ENCODE measurements around the gene DNAH17.

DNAH17 gene

DNA sequence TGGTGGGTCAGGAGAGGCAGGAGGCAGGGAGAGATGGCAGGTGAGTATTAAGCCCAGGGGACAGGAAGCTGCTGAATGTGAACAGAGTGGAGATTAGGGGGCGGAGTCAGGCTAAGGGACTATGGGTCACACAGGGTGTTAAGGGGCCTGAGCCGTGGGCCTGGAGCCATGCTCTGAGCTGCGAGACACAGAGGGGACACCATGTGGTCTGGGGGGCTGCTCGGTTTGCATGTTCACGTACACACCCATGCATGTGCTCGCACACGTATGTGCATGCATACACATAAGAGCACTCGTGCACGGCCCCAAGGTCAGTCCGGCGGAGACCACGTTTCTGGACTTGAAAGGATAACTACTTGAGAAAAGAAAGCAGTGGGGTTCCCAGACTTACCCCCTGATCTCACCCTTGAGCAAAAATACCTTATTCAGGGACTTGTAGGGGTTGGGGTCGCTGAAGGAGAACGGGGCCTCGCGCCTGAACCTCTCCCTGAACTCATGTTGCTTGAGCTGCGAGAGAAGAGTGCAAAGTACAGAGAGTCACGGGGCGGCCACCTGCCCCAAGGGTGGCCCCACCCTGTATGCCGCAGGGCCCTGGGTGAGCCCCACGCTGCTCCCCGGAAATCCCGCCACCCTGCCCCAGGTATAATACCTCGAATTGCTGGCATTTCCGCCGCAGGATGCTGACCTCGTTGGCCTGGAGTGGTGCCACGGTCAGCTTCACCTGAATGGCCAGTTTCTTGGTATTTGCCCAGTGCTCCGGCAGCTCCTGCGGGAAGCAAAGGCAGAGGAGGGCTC lies 50.8 kb downstream of the DNAH17 start:
- no peaks in the 10 kb centered on the region for H3K36me3 ChIP-seq (ENCODE audit: control insufficient read depth in 1 of 2, insufficient read depth in 2 of 2, low read length in 2 of 2)
- H3K4me3 ChIP-seq (ENCODE audit: low read depth in 1 of 2, low read length in 2 of 2), result no peak overlapping the region
- H3K4me1 ChIP-seq (ENCODE audit: control insufficient read depth in 1 of 2, insufficient read depth in 2 of 2, low read length in 2 of 2), result no peaks in the 10 kb centered on the region
- H3K9me3 ChIP-seq (ENCODE audit: control insufficient read depth in 1 of 2, low read length in 2 of 2), result no peaks in the 10 kb centered on the region
- no peak overlapping the region for H3K27ac ChIP-seq (ENCODE audit: low read length)
- H3K27me3 ChIP-seq (ENCODE audit: low read depth, low read length), result no peaks in the 10 kb centered on the region

DNA sequence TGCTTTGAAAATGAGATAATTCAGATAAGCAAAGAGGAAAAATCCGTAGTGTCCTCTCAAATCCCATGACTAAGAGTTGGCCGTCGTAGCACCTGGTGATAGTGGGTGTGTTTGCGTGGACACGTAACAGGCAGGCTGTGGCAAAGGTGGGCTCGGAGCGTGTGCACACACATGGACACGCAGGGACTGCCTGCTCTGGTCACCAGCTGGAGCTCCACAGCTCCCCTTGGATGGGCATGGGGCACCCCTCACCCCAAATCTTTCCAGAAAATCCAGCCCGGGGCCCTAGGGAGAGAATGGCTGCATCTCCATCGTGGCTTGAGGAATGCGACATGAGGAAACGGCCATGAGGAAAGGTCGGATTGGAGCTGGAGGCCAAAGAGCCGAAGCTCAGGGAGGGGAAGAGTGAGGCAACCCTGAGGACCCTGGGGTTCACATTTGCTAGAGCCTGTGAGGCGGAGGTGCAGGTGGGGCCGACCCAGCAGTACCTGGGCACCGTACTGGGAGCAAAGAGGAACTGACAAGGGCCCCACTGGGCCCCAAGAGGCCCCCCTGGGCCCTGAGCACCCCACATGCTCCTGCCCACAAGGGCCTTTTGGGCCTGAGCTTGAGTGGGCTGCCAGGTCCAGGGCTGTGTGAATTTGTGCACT lies 51.6 kb downstream of the DNAH17 start:
- no peak overlapping the region for H3K4me3 ChIP-seq (ENCODE audit: low read depth in 1 of 2, low read length in 2 of 2)
- H3K27ac ChIP-seq (ENCODE audit: low read length), result no peak overlapping the region
- no peaks in the 10 kb centered on the region for H3K9me3 ChIP-seq (ENCODE audit: control insufficient read depth in 1 of 2, low read length in 2 of 2)
- H3K4me1 ChIP-seq (ENCODE audit: control insufficient read depth in 1 of 2, insufficient read depth in 2 of 2, low read length in 2 of 2), result no peaks in the 10 kb centered on the region
- no peaks in the 10 kb centered on the region for H3K27me3 ChIP-seq (ENCODE audit: low read depth, low read length)
- H3K36me3 ChIP-seq (ENCODE audit: control insufficient read depth in 1 of 2, insufficient read depth in 2 of 2, low read length in 2 of 2), result no peaks in the 10 kb centered on the region

DNA sequence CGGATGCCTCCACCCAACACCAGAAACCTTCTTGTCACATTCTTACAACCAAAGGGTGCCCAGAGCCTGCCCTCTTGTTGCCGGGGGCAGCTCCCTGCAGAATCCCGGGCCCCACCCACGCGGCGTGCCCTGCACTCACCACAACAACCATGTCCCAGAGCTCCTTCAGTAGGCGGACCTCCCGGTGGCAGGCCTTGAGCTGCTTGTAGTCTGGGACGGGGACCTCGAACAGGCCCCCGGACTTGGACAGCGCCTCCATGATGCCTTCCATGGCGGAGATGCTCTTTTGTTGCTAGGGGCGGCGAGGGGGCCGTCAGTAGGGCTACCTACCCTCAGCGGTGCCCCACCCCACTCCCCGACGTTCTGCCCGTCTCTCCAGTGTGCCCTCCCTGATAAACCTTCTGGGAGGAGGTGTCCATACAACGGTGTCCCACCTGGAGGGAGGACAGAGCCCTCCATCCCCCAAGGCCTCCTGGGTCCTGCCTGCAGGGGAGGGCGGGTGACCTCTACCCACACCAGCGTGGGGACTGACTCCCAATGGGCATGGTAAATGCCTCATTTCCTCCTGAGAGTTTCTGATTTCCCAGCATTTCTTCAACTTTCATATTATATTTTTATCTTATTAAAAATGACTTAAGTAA lies 52.2 kb downstream of the DNAH17 start:
- Histone ChIP-seq H3K4me3 (ENCODE audit: low read depth in 1 of 2, low read length in 2 of 2) (no peak overlapping the region), H3K27me3 (ENCODE audit: low read depth, low read length) (no peaks in the 10 kb centered on the region), H3K36me3 (ENCODE audit: control insufficient read depth in 1 of 2, insufficient read depth in 2 of 2, low read length in 2 of 2) (no peaks in the 10 kb centered on the region), H3K27ac (ENCODE audit: low read length) (no peak overlapping the region), H3K9me3 (ENCODE audit: control insufficient read depth in 1 of 2, low read length in 2 of 2) (no peaks in the 10 kb centered on the region), H3K4me1 (ENCODE audit: control insufficient read depth in 1 of 2, insufficient read depth in 2 of 2, low read length in 2 of 2) (no peaks in the 10 kb centered on the region)

DNA sequence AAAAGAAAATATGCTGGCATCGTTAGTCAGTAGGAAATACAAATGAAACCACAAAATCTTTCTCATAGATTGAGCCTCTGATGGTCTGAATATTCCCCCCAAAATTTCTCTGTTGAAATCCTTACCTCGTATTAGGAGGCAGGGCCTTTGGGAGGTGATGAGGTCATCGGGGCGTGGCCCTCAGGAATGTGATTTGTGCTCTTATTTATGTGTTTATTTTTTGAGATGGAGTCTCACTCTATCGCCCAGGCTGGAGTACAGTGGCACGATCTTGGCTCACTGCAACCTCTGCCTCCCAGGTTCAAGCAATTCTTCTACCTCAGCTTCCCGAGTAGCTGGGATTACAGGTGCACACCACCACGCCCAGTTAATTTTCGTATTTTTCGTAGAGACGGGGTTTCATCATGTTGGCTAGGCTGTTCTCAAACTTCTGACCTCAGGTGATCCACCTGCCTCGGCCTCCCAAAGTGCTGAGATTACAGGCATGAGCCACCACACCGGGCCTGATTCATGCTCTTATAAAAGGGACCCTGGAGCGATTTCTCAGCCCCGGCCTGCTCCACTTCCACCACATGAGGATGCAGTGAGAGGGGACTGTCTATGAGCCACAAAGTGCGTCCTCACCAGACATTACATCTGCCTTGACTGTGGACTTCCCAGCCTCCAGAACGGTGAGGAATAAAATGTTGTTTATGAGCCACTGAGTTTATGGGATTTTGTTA lies 53.1 kb downstream of the DNAH17 start:
- Histone ChIP-seq H3K36me3 (ENCODE audit: control insufficient read depth in 1 of 2, insufficient read depth in 2 of 2, low read length in 2 of 2) (no peaks in the 10 kb centered on the region), H3K4me3 (ENCODE audit: low read depth in 1 of 2, low read length in 2 of 2) (no peak overlapping the region), H3K4me1 (ENCODE audit: control insufficient read depth in 1 of 2, insufficient read depth in 2 of 2, low read length in 2 of 2) (no peaks in the 10 kb centered on the region), H3K27ac (ENCODE audit: low read length) (no peak overlapping the region), H3K27me3 (ENCODE audit: low read depth, low read length) (no peaks in the 10 kb centered on the region), H3K9me3 (ENCODE audit: control insufficient read depth in 1 of 2, low read length in 2 of 2) (no peaks in the 10 kb centered on the region)

DNA sequence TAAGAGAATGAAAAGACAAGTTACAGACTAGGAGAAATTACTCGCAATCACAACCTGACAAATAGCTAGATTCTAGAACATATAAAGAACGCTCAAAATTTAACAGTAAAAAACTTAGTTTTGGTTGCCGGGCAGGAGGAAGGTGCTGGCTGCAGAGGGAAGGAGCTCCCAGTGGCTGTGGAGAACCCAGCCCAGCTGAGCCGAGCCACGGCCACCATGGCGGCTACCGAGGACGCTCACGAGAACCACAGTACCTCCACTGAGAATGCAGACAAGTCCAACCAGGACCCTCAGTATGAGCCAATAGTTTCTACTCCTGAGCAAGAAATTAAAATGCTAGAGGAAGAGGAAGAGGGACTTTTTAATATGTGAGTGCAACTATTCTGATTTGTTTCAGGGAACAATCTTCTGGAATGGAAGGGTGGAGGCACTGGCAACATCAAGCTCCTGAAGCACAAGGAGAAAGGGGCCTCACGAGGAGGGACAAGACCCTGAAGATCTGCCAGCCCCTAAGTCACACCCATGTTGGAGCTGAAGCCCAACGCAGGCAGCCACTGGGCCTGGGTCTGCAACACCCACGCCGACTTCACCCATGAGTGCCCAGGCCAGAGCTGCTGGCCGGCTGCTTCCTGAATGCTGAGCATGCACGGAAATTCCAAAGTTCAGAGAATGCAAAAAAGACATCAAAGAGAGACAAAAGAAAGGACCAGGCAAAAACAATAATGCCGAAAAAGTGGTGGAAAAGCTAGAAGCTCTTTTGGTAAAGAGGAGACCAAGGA lies 55.0 kb downstream of the DNAH17 start:
- Histone ChIP-seq H3K4me3 (ENCODE audit: low read depth in 1 of 2, low read length in 2 of 2) (no peak overlapping the region), H3K27ac (ENCODE audit: low read length) (no peak overlapping the region), H3K4me1 (ENCODE audit: control insufficient read depth in 1 of 2, insufficient read depth in 2 of 2, low read length in 2 of 2) (peaks cover 0 to 5% of the 10 kb centered on the region in 2 donors), H3K9me3 (ENCODE audit: control insufficient read depth in 1 of 2, low read length in 2 of 2) (no peaks in the 10 kb centered on the region), H3K36me3 (ENCODE audit: control insufficient read depth in 1 of 2, insufficient read depth in 2 of 2, low read length in 2 of 2) (no peaks in the 10 kb centered on the region), H3K27me3 (ENCODE audit: low read depth, low read length) (no peaks in the 10 kb centered on the region)

DNA sequence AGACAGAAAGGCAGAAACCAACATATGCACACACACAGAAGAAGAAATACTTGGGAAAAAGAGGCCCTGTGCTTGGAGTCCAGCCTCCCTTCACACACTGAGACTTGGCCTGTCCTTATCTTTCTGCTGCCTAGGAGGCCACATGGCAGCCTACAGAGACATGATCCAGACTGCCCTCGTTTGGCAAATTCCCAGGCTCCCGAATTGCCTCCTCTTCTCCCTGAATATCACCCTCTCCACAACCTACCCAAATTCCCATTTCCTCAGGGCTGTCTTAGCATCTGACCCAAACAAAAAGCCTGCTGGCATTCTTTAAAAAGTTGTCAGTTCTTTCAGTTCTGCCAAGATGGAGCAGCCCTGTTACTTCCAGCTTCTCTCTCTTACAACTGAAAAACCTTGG lies 59.8 kb downstream of the DNAH17 start:
- Histone ChIP-seq H3K4me1 (ENCODE audit: control insufficient read depth in 1 of 2, insufficient read depth in 2 of 2, low read length in 2 of 2) (peaks cover 0 to 7% of the 10 kb centered on the region in 2 donors), H3K36me3 (ENCODE audit: control insufficient read depth in 1 of 2, insufficient read depth in 2 of 2, low read length in 2 of 2) (no peaks in the 10 kb centered on the region), H3K27ac (ENCODE audit: low read length) (no peak overlapping the region), H3K9me3 (ENCODE audit: control insufficient read depth in 1 of 2, low read length in 2 of 2) (no peaks in the 10 kb centered on the region), H3K27me3 (ENCODE audit: low read depth, low read length) (no peaks in the 10 kb centered on the region), H3K4me3 (ENCODE audit: low read depth in 1 of 2, low read length in 2 of 2) (no peak overlapping the region)

DNA sequence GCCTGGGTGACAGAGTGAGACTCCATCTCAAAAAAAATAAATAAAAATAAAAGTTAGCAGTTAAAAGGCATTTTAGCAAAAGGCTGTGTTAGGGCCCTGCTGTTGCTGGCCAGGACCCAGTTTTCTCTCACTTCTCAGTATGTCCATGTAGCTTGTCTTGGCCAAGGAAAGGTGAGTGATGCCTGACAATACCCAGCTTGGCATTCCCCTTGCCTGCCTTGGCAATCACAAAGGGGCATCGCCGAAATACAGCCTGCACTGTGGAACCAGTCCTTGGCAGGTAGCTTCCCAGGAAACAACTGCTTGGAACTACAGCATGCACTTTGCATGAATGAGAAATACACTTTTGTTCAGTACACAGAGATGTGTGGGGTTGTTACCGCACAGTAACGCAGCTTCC lies 61.7 kb downstream of the DNAH17 start:
- Histone ChIP-seq H3K36me3 (ENCODE audit: control insufficient read depth in 1 of 2, insufficient read depth in 2 of 2, low read length in 2 of 2) (no peaks in the 10 kb centered on the region), H3K27ac (ENCODE audit: low read length) (no peak overlapping the region), H3K4me3 (ENCODE audit: low read depth in 1 of 2, low read length in 2 of 2) (no peak overlapping the region), H3K4me1 (ENCODE audit: control insufficient read depth in 1 of 2, insufficient read depth in 2 of 2, low read length in 2 of 2) (peaks cover 0 to 7% of the 10 kb centered on the region in 2 donors), H3K27me3 (ENCODE audit: low read depth, low read length) (no peaks in the 10 kb centered on the region), H3K9me3 (ENCODE audit: control insufficient read depth in 1 of 2, low read length in 2 of 2) (no peaks in the 10 kb centered on the region)

DNA sequence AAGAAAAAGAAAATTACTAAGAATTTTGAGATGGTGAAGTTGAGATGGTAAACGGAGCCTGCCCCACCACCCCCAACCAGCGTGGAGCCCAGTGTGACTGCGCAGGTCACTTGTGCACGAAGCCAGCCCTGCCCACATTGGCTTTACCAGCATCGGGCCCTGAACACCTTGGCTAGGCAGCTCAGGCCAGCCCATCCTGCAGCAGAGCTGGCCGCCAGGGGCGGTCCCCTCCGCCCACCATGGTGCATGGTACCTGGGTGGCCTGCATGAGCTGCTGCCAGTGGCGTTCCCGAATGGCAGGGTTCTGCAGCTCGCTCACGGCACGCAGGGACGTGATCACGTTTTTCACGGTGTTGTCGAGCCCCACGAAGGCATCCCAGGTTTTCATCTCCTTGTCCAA lies 62.7 kb downstream of the DNAH17 start:
- H3K9me3 ChIP-seq (ENCODE audit: control insufficient read depth in 1 of 2, low read length in 2 of 2), result no peaks in the 10 kb centered on the region
- H3K27me3 ChIP-seq (ENCODE audit: low read depth, low read length), result no peaks in the 10 kb centered on the region
- no peak overlapping the region for H3K27ac ChIP-seq (ENCODE audit: low read length)
- peaks cover 0 to 7% of the 10 kb centered on the region in 2 donors for H3K4me1 ChIP-seq (ENCODE audit: control insufficient read depth in 1 of 2, insufficient read depth in 2 of 2, low read length in 2 of 2)
- no peaks in the 10 kb centered on the region for H3K36me3 ChIP-seq (ENCODE audit: control insufficient read depth in 1 of 2, insufficient read depth in 2 of 2, low read length in 2 of 2)
- no peak overlapping the region for H3K4me3 ChIP-seq (ENCODE audit: low read depth in 1 of 2, low read length in 2 of 2)

DNA sequence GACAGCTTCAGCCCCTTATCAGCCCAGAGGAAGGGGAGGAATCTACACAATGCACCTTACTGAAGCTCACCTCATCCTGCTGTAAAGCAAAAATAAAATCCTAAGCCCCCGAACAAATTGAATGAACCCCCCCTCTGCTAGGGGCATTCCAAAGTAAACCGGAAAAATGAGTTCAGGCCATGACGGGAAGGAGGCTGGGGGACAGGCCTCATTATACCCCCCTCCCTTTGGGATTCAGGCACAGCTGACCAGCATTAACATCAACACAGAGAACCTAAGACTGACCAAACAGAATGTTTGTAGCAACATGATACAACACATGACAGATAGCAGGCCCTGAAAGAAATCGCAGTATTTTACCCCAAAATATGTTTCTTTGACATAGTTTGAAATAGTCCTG lies 64.2 kb downstream of the DNAH17 start:
- Histone ChIP-seq H3K36me3 (ENCODE audit: control insufficient read depth in 1 of 2, insufficient read depth in 2 of 2, low read length in 2 of 2) (no peaks in the 10 kb centered on the region), H3K4me1 (ENCODE audit: control insufficient read depth in 1 of 2, insufficient read depth in 2 of 2, low read length in 2 of 2) (peaks cover 0 to 7% of the 10 kb centered on the region in 2 donors), H3K27ac (ENCODE audit: low read length) (no peak overlapping the region), H3K4me3 (ENCODE audit: low read depth in 1 of 2, low read length in 2 of 2) (no peak overlapping the region), H3K9me3 (ENCODE audit: control insufficient read depth in 1 of 2, low read length in 2 of 2) (no peaks in the 10 kb centered on the region), H3K27me3 (ENCODE audit: low read depth, low read length) (no peaks in the 10 kb centered on the region)

DNA sequence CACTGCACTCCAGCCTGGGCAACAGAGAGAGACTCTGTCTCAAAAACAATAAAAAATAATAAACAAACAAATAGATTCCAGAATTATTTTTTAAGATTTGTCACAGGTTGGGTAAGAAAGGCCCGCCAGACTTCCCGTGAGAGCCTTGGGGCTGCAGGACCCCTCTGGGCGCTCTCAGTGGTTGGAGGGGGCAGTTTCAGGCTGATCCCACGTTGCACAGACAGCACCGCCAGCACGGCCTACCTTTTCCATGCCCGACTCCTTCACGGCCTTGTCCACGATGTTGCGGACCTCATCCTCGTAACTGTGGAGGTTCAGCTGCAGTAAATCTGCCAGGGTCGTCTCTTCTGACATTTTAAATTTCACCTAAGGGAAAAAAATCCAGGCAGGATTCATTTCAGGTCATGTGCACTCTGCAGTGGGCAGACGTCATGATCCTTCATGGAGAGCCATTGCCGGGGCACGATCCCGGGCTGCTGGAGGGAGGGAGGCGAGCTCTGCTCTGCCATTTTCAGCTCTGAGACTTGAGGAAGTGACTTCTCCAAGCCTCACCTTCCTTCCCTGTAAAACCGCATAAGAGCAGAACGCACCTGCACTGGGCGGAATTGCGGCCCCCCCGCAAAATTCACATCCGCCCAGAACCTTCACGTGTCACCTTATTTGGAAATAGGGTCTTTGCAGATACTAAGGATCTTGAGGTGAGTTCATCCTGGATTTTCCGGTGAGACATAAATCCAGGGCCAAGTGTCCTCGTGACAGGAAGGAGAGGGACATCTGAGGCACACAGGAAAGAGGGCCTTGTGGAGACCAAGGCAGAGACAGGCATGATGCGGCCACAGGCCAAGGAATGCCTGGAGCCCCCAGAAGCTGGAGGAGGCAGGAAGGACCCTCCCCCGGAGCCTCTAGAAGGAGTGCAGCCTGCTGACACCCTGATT lies 66.8 kb downstream of the DNAH17 start:
- no peaks in the 10 kb centered on the region for H3K36me3 ChIP-seq (ENCODE audit: control insufficient read depth in 1 of 2, insufficient read depth in 2 of 2, low read length in 2 of 2)
- no peaks in the 10 kb centered on the region for H3K4me1 ChIP-seq (ENCODE audit: control insufficient read depth in 1 of 2, insufficient read depth in 2 of 2, low read length in 2 of 2)
- H3K9me3 ChIP-seq (ENCODE audit: control insufficient read depth in 1 of 2, low read length in 2 of 2), result no peaks in the 10 kb centered on the region
- H3K4me3 ChIP-seq (ENCODE audit: low read depth in 1 of 2, low read length in 2 of 2), result no peak overlapping the region
- no peak overlapping the region for H3K27ac ChIP-seq (ENCODE audit: low read length)
- no peaks in the 10 kb centered on the region for H3K27me3 ChIP-seq (ENCODE audit: low read depth, low read length)
